ENCODE results near the gene HBS1L.

DNA sequence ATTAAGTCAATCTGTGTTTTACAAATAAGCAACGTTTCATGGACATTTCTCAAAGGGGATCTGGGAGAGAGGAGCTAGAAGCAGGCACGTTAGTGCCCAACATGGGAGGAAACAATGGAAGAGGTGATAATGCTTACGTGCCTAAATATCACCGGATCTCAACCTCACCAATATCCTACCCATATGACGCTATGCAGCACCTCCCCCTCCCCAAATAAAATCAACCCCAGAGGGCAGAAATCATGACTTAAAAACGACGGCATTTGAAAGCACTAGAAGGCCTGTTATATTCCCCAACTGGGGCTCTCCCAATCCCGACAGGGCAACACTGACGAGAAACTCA is 425 bp downstream of the HBS1L start:
- no peak for TF ChIP-seq EZH2phosphoT487 (conservative IDR thresholded peaks at IDR 0.05; ENCODE audit: low read length)
- TF ChIP-seq, protein P1, sequence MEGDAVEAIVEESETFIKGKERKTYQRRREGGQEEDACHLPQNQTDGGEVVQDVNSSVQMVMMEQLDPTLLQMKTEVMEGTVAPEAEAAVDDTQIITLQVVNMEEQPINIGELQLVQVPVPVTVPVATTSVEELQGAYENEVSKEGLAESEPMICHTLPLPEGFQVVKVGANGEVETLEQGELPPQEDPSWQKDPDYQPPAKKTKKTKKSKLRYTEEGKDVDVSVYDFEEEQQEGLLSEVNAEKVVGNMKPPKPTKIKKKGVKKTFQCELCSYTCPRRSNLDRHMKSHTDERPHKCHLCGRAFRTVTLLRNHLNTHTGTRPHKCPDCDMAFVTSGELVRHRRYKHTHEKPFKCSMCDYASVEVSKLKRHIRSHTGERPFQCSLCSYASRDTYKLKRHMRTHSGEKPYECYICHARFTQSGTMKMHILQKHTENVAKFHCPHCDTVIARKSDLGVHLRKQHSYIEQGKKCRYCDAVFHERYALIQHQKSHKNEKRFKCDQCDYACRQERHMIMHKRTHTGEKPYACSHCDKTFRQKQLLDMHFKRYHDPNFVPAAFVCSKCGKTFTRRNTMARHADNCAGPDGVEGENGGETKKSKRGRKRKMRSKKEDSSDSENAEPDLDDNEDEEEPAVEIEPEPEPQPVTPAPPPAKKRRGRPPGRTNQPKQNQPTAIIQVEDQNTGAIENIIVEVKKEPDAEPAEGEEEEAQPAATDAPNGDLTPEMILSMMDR (IDR thresholded peaks at IDR 0.05; ENCODE audit: insufficient read depth, low read length, poor library complexity, severe bottlenecking), result no peak

Data from SU-DHL-6 (cell line).